Measurements from ENCODE around the gene SETD5. TPM values are rescaled to one million over a fixed set of nuclear protein-coding genes. Genes with fewer than 3 reads are reported as not detected.

Gene SETD5, protein sequence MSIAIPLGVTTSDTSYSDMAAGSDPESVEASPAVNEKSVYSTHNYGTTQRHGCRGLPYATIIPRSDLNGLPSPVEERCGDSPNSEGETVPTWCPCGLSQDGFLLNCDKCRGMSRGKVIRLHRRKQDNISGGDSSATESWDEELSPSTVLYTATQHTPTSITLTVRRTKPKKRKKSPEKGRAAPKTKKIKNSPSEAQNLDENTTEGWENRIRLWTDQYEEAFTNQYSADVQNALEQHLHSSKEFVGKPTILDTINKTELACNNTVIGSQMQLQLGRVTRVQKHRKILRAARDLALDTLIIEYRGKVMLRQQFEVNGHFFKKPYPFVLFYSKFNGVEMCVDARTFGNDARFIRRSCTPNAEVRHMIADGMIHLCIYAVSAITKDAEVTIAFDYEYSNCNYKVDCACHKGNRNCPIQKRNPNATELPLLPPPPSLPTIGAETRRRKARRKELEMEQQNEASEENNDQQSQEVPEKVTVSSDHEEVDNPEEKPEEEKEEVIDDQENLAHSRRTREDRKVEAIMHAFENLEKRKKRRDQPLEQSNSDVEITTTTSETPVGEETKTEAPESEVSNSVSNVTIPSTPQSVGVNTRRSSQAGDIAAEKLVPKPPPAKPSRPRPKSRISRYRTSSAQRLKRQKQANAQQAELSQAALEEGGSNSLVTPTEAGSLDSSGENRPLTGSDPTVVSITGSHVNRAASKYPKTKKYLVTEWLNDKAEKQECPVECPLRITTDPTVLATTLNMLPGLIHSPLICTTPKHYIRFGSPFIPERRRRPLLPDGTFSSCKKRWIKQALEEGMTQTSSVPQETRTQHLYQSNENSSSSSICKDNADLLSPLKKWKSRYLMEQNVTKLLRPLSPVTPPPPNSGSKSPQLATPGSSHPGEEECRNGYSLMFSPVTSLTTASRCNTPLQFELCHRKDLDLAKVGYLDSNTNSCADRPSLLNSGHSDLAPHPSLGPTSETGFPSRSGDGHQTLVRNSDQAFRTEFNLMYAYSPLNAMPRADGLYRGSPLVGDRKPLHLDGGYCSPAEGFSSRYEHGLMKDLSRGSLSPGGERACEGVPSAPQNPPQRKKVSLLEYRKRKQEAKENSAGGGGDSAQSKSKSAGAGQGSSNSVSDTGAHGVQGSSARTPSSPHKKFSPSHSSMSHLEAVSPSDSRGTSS (N-terminal part only)
- total RNA-seq (2014; rRNA removed) (64.9 and 74.9 TPM in 2 replicates), Bru-seq, nascent RNA (percentile 98 among the genes with signal in this experiment), BruChase-seq, experiment 1, labeled RNA remaining after a 6-hour chase (percentile 96 among the genes with signal in this experiment), BruChase-seq, experiment 2, labeled RNA remaining after a 2-hour chase (percentile 98 among the genes with signal in this experiment)
- long read RNA-seq, partial matches to known transcripts = 92 of 130 reads
- long read RNA-seq, other reads (novel, unspliced or antisense) = 35 of 130 reads

DNA sequence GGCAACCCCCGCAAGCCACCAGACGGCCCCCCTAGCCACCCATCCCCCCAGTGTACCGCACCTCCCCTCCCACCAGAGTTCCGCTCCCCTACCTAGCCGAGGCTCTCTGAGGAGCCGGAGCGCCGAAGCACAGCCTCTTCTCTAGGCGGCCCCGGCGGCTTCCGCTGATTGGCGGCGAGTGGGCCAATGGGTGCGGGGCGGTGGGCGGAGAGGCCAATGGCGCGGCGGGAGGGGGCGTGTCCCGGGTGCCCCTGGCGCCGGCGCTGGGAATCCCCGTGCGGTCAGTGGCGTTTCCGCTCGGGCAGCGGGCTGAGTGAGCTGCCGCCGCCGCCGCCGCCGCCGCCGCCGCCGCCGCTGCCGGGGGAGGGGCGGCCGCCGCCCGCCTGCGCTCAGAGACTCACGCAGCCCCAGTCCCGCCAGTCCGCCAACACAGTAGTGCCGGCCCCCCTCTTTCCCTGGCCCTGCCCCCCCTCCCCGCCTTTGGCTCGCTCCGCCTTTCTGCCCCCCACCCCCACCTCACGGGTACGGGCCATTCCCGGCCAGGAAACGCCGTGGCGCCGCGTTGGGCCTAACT lies at the start of gene SETD5:
TSS of gene SETD5 (plus strand) at position 284 of the 574 bp plus-strand sequence. CDS start 31,324 bp downstream, outside the sequence.
- no TSS peak for BruUV-seq (replicated peaks)
- H3K9ac ChIP-seq (ENCODE audit: low read length) = peak within 1 kb of the TSS; percentile 98
- H2AFZ ChIP-seq (ENCODE audit: low read length) = no peak within 1 kb of the TSS
- H4K20me1 ChIP-seq (ENCODE audit: low read length) = peaks cover 70% of the 10 kb centered on the region
- intact Hi-C loops (cut with micrococcal nuclease) = loop anchor here (2.0 kb wide), 3 partner anchors 35 to 433 kb away; partner anchors contain the start of gene THUMPD3
- no peaks in the 10 kb centered on the region for H3F3A ChIP-seq (ENCODE audit: low read length, unreplicated experiment)
- CTCF ChIA-PET = interaction anchor here (0.6 to 1.6 kb wide), 2 partner anchors 44 to 718 kb away, joined by 4 to 6 read pairs; no protein-coding TSS in a partner anchor
- ATAC-seq (peak; percentile 64), DNase-seq (peak; percentile 97)
- H3K36me3 ChIP-seq (ENCODE audit: low read depth, low read length) = peaks cover 33% of the 10 kb centered on the region
- H3K27me3 ChIP-seq (ENCODE audit: low read length) = no peaks in the 10 kb centered on the region
- no peaks in the 10 kb centered on the region for H3K9me3 ChIP-seq (ENCODE audit: low read length)
- H3K27ac ChIP-seq (ENCODE audit: low read length) = peak within 1 kb of the TSS; percentile 92
- TF ChIP-seq EZH2 (IDR thresholded peaks at IDR 0.05; ENCODE audit: low read length, unreplicated experiment) = no peak
- no peak for TF ChIP-seq EZH2phosphoT487 (IDR thresholded peaks at IDR 0.05; ENCODE audit: borderline replicate concordance, low read length)
- H3K4me2 ChIP-seq (ENCODE audit: low read length) = peak within 1 kb of the TSS; percentile 94
- peaks cover 88% of the 10 kb centered on the region for H3K79me2 ChIP-seq (ENCODE audit: low read length)
- peak within 1 kb of the TSS; percentile 94 for H3K4me3 ChIP-seq (ENCODE audit: low read length)
- POLR2A ChIA-PET (ENCODE audit: unreplicated experiment) = interaction anchor here (0.5 to 2.3 kb wide), 11 partner anchors 20 to 438 kb away, joined by 3 to 50 read pairs (median 4); partner anchors contain the start of genes ARPC4 and MTMR14
- no peaks in the 10 kb centered on the region for H3K9me2 ChIP-seq (replicated peaks; ENCODE audit: low read length)
- H3K4me1 ChIP-seq (ENCODE audit: insufficient read depth, low read length) = peaks cover 58% of the 10 kb centered on the region

DNA sequence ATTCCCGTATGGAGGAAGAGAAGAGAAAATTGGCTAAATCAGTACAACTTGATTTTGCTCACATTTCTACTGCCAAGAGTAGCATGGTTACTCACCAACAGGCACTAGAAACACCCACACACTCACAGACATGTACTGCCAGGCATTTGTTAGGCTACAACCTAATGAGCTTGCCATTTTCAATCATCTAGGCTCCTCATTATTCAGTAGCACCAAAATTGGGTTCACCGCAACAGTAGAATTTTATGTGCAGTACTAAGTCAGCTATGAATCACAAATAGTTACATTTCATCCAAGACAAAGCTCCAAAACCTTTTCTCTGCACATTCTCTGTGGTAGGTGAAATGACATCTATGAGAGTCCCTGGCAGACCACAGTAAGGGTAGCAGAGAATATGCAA lies 49.5 kb upstream of the SETD5 start:
- H3K27ac ChIP-seq (ENCODE audit: low read length) = peak overlapping the region; percentile 98
- POLR2A ChIA-PET (ENCODE audit: unreplicated experiment) = no interaction called here
- peak; percentile 46 for DNase-seq

More for the DNA sequence above, 49.5 kb upstream of the SETD5 start:
- no peaks in the 10 kb centered on the region for H3K36me3 ChIP-seq (ENCODE audit: low read depth, low read length)
- no peaks in the 10 kb centered on the region for H3K27me3 ChIP-seq (ENCODE audit: low read length)
- BruUV-seq (replicated peaks) = no TSS peak
- H4K20me1 ChIP-seq (ENCODE audit: low read length) = no peaks in the 10 kb centered on the region
- no peaks in the 10 kb centered on the region for H3K9me3 ChIP-seq (ENCODE audit: low read length)
- TF ChIP-seq EZH2phosphoT487 (IDR thresholded peaks at IDR 0.05; ENCODE audit: borderline replicate concordance, low read length) (no peak), EZH2 (IDR thresholded peaks at IDR 0.05; ENCODE audit: low read length, unreplicated experiment) (no peak)
- TF ChIP-seq, protein P1, sequence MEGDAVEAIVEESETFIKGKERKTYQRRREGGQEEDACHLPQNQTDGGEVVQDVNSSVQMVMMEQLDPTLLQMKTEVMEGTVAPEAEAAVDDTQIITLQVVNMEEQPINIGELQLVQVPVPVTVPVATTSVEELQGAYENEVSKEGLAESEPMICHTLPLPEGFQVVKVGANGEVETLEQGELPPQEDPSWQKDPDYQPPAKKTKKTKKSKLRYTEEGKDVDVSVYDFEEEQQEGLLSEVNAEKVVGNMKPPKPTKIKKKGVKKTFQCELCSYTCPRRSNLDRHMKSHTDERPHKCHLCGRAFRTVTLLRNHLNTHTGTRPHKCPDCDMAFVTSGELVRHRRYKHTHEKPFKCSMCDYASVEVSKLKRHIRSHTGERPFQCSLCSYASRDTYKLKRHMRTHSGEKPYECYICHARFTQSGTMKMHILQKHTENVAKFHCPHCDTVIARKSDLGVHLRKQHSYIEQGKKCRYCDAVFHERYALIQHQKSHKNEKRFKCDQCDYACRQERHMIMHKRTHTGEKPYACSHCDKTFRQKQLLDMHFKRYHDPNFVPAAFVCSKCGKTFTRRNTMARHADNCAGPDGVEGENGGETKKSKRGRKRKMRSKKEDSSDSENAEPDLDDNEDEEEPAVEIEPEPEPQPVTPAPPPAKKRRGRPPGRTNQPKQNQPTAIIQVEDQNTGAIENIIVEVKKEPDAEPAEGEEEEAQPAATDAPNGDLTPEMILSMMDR (conservative IDR thresholded peaks at IDR 0.05; ENCODE audit: low read depth, low read length) = no peak
- 0 out of 2 replicates have a peak overlapping the region, but pooled peaks have one; percentile 9 for H3K4me2 ChIP-seq (ENCODE audit: low read length)
- peak; percentile 10; the same call in 1 of the 2 replicates for ATAC-seq
- intact Hi-C loops (cut with micrococcal nuclease) = no loop called here
- H3K9me2 ChIP-seq (replicated peaks; ENCODE audit: low read length) = no peaks in the 10 kb centered on the region
- no peak overlapping the region for H3K4me3 ChIP-seq (ENCODE audit: low read length)
- H3K79me2 ChIP-seq (ENCODE audit: low read length) = no peaks in the 10 kb centered on the region
- H3F3A ChIP-seq (ENCODE audit: low read length, unreplicated experiment) = peaks cover 5% of the 10 kb centered on the region
- CTCF ChIA-PET = interaction anchor here (0.6 kb wide), 1 partner anchor 46 kb away, joined by 3 read pairs; no protein-coding TSS in a partner anchor
- H3K4me1 ChIP-seq (ENCODE audit: insufficient read depth, low read length) = peaks cover 58% of the 10 kb centered on the region
- no peak overlapping the region for H2AFZ ChIP-seq (ENCODE audit: low read length)
- peak overlapping the region; percentile 81; the same call in 1 of the 2 replicates for H3K9ac ChIP-seq (ENCODE audit: low read length)

Measured in PC-3 (cell line).